NB4 (cell line): Measurements from ENCODE around the gene RNU1-2.
"Not testable (repeated sequence)": the region's sequence is repeated elsewhere in the genome, so short reads cannot be mapped to it uniquely, and the experiment has no call there.

Experiments
- MYC ChIP-seq: IDR thresholded peaks from 2 replicates; pipeline ENCODE4 v1.6.1; 2011; ENCODE audit warnings: low read depth, low read length
- POLR2A ChIP-seq: IDR thresholded peaks from 2 replicates; pipeline ENCODE4 v1.6.1; 2011; ENCODE audit warnings: mild to moderate bottlenecking; ENCODE audit not compliant: insufficient read length; ENCODE audit errors: extremely low read depth
- TF ChIP-seq, protein P1 (sequence below): IDR thresholded peaks from one replicate; pipeline ENCODE4 v1.5.1; 2012; ENCODE audit warnings: low read depth, low read length

DNA sequence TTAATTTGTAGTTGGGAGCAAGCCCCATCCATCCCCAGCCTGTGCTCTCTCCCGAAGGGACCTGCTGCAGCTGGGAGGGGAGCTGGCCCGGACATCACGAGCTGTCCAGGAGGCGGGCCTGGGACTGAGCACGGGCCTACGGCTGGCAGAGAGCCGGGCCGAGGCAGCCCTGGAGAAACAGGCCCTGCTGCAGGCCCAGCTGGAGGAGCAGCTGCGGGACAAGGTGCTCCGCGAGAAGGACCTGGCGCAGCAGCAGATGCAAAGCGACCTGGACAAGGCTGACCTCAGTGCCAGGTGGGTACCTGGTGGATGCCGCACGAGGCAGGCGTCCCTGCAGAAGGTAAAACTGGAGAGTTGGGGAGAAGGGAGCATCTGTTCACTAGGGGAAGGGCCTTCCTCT lies 40.8 kb downstream of the RNU1-2 start:
- not testable (repeated sequence) for TF ChIP-seq POLR2A, MYC
- TF ChIP-seq, protein P1, sequence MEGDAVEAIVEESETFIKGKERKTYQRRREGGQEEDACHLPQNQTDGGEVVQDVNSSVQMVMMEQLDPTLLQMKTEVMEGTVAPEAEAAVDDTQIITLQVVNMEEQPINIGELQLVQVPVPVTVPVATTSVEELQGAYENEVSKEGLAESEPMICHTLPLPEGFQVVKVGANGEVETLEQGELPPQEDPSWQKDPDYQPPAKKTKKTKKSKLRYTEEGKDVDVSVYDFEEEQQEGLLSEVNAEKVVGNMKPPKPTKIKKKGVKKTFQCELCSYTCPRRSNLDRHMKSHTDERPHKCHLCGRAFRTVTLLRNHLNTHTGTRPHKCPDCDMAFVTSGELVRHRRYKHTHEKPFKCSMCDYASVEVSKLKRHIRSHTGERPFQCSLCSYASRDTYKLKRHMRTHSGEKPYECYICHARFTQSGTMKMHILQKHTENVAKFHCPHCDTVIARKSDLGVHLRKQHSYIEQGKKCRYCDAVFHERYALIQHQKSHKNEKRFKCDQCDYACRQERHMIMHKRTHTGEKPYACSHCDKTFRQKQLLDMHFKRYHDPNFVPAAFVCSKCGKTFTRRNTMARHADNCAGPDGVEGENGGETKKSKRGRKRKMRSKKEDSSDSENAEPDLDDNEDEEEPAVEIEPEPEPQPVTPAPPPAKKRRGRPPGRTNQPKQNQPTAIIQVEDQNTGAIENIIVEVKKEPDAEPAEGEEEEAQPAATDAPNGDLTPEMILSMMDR: not testable (repeated sequence)
